HT-29 (cell line): ENCODE measurements around the gene PTCD3. TPM values are rescaled to one million over a fixed set of nuclear protein-coding genes. Genes with fewer than 3 reads are reported as not detected.
A peak's percentile ranks its signal among the peaks of the same experiment; 100 is the strongest.

Experiments
- DNase-seq: peaks from one replicate; pipeline ENCODE4 v3.0.0-alpha.2; 2015; ENCODE audit warnings: low spot score
- total RNA-seq: library from RNA; depleted of rRNA; stranded (reverse); fragments of >200 nt; shearing (Covaris generic); gene quantifications from 2 replicates; pipeline ENCODE4 v1.2.3, GENCODE V29; 2014; rRNA removed

The PTCD3 gene
- 50.0 and 72.1 TPM in 2 replicates for total RNA-seq

DNA sequence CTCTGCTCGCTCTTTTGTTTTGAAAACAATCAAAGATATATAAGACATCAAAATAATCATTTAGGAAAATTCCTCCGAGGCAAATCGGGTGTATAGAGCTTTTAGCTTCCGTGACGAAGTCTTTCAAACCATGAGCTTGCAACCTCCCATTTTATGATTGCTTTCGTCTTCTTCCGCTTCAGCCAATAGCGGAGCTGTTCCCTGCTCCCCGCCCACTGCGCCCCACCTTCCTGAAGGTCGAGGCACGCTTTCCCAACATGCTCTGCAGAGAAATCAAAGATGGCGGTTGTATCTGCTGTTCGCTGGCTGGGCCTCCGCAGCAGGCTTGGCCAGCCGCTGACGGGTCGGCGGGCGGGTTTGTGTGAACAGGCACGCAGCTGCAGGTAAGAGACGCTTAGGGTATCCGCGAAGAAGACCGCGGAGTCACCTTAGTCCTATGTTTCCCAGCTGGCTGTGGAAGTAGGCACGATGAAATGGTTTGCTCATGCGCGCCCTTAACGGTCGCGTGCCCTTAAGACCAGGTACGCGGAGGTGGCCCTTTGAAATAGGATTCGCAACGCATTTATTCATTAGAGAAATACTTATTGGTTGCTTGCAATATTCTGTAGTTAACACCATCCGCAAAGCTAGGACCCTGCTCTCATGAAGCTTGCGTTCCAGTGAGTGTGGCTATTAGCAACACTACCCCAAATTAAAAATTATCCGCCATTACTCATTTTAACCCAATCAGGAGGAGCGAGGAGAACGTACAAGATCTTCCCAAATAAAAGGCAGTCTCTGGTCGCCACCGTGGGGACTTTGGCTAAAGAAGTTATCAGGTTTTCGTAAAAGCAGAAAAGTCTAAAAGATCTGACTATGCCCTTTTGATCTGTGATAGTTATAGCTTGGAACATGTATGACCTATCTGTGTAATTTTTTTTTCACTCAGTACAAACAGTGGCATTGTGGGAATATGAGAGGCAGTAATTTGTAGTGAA is at the start of gene PTCD3:
TSS of gene PTCD3 (plus strand) at position 267 of the 977 bp plus-strand sequence. CDS start at position 280, 13 bp downstream.
- peak; percentile 95 for DNase-seq

DNA sequence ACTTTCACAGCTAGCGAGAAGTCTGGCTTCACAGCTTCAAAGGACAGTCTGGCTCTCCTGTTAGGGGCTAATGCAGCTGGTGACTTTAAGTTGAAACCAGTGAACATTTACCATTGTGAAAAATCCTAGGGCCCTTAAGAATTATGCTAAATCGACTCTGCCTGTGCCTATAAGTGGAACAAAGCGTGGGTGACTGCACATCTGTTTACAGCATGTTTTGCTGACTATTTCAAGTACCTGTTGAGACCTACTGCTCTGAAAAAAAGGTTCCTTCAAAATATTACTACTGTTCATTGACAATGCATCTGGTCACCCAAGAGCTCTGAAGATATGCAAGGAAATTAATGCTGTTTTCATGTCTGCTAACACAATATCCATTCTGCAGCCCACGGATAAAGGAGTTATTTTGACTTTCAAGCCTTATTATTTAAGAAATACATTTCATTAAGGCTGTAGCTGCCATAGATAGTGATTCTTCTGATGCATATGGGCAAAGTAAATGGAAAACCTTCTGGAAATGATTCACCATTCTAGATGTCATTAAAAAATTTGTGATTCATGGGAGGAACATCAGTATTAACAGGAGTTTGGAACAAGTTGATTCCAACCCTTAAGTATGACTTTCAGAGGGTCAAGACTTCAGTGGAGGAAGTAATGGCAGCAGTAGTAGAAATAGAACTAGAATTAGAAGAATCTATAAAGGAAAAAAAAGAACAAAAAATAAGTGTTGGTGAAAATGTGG is 49.3 kb upstream of the PTCD3 start:
- DNase-seq, result no peak

DNA sequence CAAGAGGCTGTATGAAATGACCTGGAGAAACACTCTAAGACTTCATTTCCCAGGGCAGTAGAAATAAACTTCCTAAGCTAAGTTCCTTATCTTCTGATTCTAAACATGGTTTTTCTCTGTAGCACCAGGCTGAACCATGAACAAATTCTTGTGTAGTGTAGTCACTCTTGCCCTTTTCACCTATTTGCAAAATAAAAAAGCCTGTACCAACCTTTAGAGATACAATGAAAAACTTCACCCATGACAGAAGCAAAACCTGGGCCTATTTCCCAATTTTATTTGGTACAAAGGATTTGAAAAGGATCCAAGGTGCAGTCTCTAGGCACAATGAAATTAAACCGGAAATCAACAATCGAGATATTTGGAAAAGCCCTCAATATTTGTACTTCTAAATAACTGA is 44.0 kb upstream of the PTCD3 start:
- DNase-seq, result no peak

DNA sequence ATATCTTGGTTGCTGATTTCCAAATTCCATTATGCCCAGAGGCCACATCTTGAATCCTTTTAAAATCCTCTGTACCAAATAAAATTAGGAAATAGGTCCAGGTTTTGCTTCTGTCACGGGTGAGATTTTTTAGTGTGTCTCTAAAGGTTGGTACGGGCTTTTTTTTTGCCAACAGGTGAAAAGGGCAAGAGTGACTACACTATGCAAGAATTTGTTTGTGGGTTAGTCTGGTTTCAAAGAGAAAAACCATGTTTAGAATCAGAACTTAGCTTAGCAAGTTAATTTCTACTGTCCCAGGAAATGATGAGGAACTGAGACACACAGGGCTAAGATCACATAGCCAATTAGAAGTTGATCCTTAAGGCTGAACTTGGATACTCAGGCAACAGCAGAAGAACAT is 42.0 kb upstream of the PTCD3 start:
- no peak for DNase-seq

DNA sequence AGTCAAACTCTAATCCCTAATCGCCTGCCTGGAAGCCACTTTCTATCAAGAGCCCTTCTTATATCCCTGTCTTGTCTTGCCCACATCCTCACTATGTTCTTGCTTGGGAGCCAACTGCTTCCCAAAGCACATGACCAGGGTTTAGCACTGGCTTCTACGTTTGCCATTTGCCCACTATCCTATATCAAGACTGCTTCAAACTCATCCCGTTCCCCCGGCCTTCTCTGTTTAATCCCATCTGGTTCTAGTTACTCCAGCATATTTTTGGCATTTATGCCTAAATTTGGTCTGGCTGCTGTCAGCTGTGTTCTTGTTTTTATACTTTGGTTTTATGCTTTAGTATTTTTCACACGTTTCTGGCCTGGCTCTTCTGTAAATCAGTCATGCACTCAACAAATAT is 40.5 kb upstream of the PTCD3 start:
- no peak for DNase-seq

DNA sequence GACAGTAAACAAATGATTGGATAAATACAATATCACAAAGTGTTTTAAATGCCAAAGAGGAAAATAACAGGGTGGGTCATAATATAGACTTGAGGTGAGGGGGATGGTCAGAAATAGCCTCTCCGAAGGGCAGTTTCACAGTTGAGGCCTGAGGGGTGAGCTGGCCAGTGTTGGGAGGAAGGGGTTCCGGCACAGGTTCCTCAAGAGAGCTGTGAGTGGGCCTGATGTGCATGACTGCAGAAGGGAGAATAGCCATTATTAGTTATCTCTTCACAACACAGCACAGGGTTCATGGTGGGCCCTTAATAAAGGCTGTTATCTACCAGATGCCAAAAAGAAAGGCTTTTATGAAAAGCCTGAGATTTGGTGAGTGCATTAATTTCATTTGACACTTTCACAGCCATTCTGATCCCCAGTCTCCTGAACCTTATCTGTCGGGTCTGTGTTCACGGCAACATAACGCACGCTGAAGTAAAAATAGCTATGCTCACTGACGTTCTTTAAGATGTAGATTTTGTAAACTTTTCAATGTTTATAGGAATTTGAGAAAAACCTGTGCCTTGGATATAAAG is 39.9 kb upstream of the PTCD3 start:
- no peak for DNase-seq

DNA sequence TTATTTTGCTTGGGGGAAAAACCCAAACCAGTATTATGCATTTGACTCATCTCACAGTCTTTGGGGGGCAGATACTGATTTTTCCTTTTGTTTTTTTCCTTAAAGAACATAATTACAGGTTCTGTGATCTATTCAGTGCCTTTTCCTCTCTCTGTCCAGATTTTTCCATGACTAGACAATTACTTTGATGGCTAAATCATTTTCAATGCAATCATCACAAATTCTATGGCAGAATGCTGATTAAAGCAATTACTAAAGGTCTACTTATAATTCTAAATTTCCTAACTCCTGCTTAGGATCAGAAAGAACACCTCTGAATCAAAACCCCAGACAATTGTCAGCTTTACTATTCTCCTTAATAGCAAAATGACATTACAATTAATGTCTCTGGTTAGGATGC is 39.1 kb upstream of the PTCD3 start:
- DNase-seq, result no peak

DNA sequence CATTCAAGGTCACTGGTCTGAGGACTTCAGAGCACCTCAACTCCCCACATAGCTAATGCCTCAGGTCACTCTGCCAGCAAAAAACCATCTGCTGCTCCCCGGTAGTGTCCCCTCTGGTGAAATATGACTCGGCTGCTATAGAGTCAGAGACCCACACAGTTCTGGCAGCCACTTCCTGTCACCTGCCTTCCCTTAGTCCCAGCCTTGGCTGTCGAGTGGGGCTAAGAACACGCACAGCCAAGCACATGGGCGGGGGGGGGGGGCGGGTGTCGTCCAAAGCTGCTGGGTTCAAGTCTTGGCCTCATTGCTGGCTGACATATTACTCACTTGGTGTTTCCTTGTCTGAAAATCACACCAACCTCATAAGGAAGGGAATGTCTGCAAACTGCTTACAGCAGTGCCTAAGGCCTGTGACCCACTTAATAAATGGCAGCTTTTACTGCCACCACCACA is 37.9 kb upstream of the PTCD3 start:
- no peak for DNase-seq

DNA sequence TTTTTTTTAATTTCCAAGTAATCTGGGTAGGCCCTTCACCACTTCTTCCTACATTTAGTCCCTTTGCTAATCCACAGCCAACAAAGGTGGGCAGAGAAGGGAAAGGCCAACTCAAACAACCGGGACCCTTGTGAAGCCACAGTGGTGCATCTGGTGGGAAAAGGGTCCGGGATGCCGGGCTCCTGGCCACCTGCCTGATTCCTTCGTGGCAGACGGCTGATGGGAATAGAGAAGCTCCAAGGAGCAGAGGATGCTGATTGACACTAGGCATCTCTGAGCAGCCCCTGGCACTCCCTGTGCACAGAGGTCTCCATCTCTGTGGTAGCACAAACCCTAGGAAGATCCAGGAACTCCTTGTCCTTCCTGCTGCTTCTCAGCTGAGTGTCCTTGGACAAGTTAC is 37.4 kb upstream of the PTCD3 start:
- DNase-seq, result no peak

DNA sequence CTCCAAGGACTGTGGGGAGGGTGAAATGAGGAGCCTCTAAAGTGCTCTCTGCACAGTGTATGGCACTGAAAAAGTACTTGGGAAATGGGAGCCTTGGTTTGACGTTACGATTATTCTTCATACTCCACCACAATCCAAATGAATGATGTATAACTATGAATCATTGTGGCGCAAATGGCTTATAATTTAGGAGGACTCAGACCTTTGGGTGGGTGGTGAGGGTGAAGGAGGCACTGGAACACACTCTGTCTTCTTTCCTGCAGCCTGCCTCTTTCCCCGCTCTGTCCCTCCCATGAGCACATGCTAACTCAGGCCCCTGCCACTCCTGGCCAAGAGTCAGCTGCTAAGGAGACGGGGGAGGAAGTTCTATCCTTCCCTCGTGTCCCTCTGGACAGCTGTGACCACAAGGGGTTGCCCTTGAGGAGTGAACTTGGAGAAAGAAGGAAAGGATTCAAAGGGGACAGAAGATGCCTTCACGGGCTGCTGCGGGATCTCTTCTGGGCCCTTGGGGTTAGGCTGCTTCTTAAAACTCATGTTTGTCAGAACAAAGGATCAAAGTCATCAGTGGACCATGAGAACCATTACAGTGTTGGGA is 36.8 kb upstream of the PTCD3 start:
- DNase-seq, result no peak

DNA sequence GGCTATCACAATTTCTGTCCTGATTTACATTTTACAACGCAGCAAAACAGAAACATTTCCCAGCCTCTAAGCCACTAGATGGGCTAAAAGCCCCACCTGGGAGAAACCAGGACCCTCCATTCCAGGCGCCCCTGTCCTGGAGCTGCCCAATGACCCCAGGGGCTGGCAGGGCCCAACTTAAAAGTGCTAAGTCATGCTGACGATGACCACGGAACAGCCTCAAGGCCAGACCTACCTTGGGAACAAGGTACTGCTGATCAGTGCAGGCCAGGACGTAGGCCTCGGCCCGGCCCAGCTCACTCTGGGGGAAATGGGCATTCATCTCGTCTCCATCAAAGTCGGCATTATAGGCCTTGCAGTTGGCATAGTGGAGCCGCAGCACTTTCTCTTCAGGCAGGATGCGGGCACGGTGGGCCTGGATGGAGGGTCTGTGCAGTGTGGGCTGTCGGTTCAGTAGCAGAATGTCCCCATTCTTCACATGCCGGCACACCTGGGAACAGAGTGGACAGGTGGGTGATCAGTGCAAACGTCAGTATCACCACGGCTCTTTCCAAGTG is 36.2 kb upstream of the PTCD3 start:
- DNase-seq, result no peak

DNA sequence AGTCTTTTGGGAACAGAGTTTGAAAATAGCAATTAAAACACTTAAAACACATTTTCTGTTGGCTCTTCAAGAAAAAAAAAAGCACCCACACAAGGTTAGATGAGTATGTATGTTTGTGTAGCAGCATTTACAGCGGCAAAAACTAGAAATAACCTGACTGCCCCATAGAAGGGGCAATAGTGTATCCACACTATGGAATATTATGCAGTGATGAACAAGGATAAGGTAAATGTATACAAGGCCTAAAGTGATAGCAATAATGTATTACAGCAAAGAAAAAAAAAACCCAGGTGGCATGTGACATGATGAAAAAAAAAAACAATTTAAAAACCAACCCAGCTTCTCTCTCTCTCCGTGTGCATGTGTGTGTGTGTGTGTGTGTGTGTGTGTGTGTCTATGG is 35.2 kb upstream of the PTCD3 start:
- no peak for DNase-seq

DNA sequence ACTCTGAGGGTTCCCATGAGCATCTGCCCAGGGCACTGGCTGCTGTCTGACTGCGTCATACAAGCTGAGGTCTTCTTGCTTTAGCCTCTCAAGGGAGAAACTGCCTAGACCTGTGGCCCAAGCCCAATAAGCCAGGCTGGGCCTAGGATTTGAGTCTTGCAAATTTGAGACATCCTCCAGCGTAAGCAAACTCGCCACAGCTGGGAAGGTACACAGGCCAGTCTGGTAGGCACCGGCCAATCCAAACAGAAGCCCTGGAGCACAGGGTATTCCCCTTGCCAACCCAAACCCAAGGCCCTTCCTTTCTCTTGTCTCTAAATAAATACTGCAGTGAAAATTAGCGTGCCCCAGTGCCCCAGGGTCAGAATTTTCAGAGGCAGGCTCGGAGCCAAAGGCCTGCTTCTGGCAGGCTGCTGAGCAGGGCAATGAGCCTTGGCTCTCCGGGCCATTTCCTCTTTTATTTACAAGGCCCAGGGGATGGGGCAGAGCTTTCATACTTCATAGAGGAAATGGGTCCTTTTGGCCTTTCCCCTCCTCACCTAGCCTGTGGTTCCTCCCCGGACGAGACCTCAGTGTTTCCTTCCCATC is 33.7 kb upstream of the PTCD3 start:
- DNase-seq, result no peak

DNA sequence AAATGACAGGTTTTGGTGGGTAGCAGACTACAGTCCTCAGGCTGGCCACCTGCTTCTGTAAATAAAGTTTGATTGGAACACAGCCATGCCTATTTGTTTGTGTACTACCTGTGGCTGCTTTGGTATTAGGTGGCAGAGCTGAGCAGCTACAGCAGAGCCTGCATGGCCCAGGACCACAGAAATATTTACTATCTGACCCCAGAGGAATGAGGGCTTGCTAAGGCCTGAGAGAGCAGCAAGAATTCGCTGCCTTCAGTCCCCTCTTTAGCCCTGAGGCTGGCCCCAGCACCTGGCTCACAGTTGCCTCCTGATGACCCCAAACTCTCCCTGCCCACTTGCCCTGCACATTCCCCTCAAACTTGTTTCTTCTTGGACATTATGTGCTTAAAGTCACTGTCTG is 32.8 kb upstream of the PTCD3 start:
- no peak for DNase-seq

DNA sequence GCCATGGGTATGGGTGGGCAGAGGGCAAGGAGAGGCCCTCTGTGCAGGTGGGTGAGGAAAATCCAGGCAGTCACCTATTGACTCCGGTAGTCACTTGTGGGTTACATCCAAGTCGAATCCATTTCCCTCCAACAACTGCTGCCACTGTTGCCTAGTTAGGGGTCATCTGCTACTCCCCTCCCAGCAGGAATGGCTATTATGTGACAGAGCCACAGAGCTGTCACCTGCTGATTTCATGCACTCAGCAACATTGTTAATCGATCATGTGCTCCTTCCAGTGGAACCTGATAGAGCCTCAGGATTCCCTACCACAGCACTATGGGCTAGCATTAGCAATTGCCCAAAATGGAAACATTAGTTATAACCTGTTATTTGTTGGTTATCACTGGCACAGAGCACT is 31.8 kb upstream of the PTCD3 start:
- DNase-seq, result no peak

DNA sequence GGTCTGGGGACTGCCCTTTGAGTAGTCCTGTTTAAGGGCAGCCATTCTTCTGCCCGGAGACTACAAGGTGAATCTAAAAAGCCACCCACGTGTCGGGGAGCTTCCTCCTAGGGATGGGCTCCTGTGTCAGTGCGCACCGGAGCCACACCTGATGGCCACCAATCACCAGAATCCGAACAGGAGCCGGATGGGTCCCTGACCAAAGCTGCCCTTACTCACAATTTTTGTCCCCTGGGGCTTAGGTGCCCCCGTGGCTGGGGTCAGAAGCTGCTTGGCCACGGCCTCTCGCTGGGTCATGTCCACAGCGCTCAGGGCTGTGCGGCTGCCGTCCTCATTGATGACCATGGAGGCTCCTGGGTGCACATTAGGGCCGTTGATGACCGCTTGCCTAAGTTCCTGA is 31.2 kb upstream of the PTCD3 start:
- DNase-seq, result no peak

DNA sequence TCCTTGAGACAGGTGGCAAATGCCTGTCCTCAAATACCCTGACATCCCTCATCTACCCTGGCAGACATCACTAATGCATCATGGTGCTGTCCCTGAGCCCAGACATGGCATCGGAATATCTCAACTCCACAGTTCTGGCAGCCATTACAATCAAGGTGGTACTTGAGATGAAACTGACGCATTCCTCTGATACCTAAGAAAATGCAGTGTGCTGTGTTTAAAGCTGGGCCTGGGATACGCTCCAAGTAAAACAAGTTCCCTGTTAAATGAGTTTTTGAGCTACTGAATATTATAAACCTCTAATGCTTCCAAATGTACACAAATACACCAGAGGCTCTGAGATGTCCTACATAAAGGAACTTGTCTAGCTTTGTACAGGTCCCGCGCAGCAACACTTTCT is 30.1 kb upstream of the PTCD3 start:
- DNase-seq, result no peak

DNA sequence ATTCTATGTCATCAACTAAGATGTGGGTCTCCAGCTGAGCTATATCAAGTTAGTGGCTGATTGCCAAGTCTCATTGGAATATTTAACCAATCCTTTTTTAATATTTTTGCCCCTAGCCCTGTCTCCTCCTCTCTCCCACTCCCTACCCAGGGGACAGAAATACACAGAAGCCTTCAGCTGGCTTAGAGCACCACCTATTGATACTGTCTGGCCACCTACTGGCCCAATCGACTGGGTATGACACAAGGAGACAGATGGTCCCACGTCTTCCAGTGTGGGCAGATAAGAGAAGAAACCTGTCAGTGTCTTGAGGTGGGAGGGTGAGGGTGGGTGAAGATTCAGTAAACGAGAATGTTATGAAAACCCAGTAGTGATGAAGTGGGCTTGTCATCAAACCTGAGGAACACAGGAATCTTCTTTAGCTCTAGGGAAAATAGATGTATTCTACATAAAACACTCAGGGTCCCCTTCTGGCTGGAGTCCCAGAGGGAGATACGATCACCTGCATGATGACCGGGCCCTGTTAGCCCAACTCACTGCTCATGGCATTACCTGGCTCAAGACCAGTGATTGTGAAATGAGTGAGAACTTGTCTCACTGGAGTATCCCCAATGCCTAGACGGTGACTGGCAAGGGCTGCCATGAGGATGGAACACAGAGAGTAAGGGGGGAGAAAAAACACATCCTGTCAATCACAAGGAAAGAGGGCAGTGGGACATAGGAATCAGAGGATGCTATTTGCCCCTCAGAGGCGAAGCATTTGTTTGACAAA is 27.1 kb upstream of the PTCD3 start:
- peak; percentile 21 for DNase-seq

DNA sequence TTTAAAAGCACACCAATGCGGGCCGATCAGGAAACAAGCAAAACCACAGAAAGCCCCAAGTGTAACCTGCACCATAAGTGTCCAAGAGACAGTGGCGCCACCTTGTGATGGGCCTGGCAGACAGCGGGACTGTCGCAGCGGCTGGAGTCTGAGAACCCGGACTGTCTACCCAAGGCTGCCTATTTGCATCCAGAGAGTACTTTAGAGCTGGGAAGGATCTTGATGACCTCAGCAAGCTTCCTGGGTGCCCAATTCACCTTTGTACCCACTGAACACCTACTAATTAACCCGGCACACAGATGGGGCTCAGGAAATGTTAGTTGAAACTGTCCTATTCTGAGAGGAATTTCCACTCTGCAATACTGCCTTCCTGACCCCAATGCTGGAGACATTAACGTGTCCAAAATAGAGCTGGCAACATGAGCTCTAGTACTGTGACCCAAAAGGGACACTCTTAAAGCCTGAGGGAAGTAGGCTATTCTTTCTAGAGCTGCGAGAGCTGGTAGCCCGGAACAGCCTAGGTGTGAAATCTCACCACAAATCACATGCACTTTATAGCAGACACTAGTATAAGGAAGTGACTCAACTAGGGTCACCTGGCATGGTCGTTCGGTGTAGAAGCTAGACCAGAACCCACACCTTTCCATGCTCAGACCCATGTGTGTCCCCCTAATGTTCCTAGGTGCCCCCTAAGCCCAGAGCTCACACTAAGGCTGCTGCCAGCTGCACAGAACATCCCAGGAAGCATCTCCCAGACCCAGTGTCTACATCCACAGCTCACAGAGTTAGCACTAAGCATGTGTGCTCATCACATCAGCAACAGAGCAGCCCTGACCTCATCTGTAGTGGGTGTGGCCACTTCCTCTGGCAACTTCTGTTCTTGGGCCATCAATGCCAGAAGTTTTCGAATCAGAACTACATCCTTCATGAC is 25.8 kb upstream of the PTCD3 start:
- DNase-seq, result peak; percentile 67
